ENCODE data around the gene RAB3GAP1.

Gene RAB3GAP1

GRCh38 chr2:135157856-135158255 lies 105.8 kb downstream of the RAB3GAP1 start:
- no peak for ATAC-seq
- TF ChIP-seq OSR1 (CRISPR knock-in tag; IDR thresholded peaks at IDR 0.05) (no peak), RARB (CRISPR knock-in tag; IDR thresholded peaks at IDR 0.05) (no peak), ZNF70 (CRISPR knock-in tag; IDR thresholded peaks at IDR 0.05) (no peak), PATZ1 (CRISPR knock-in tag; IDR thresholded peaks at IDR 0.05; ENCODE audit: borderline replicate concordance) (no peak), ZFP30 (CRISPR knock-in tag; IDR thresholded peaks at IDR 0.05) (no peak), ESRRG (CRISPR knock-in tag; IDR thresholded peaks at IDR 0.05) (no peak), GLIS3 (CRISPR knock-in tag; IDR thresholded peaks at IDR 0.05) (no peak), PPARA (CRISPR knock-in tag; IDR thresholded peaks at IDR 0.05; ENCODE audit: borderline replicate concordance) (no peak), POU6F1 (CRISPR knock-in tag; IDR thresholded peaks at IDR 0.05; ENCODE audit: borderline replicate concordance, low read depth) (no peak), TSHZ2 (CRISPR knock-in tag; IDR thresholded peaks at IDR 0.05) (no peak), ZNF8 (CRISPR knock-in tag; IDR thresholded peaks at IDR 0.05) (no peak), SNAI2 (CRISPR knock-in tag; IDR thresholded peaks at IDR 0.05) (no peak), ISL1 (CRISPR knock-in tag; IDR thresholded peaks at IDR 0.05) (no peak), CSDC2 (CRISPR knock-in tag; IDR thresholded peaks at IDR 0.05) (no peak), ARNTL (CRISPR knock-in tag; IDR thresholded peaks at IDR 0.05; ENCODE audit: borderline replicate concordance, low read depth) (no peak), BACH2 (CRISPR knock-in tag; IDR thresholded peaks at IDR 0.05; ENCODE audit: borderline replicate concordance) (no peak), TCF4 (CRISPR knock-in tag; IDR thresholded peaks at IDR 0.05; ENCODE audit: borderline replicate concordance) (no peak), CSRNP3 (CRISPR knock-in tag; IDR thresholded peaks at IDR 0.05) (no peak)

- ATAC-seq = no peak
- TF ChIP-seq TOX (CRISPR knock-in tag; IDR thresholded peaks at IDR 0.05; ENCODE audit: borderline replicate concordance) (no peak), ARNTL (CRISPR knock-in tag; IDR thresholded peaks at IDR 0.05; ENCODE audit: borderline replicate concordance, low read depth) (no peak), CSRNP3 (CRISPR knock-in tag; IDR thresholded peaks at IDR 0.05) (no peak), SNAI2 (CRISPR knock-in tag; IDR thresholded peaks at IDR 0.05) (no peak), POU6F1 (CRISPR knock-in tag; IDR thresholded peaks at IDR 0.05; ENCODE audit: borderline replicate concordance, low read depth) (no peak), CREB5 (CRISPR knock-in tag; IDR thresholded peaks at IDR 0.05; ENCODE audit: low read depth) (no peak), ZNF565 (CRISPR knock-in tag; conservative IDR thresholded peaks at IDR 0.05; ENCODE audit: low read depth) (no peak), ZNF70 (CRISPR knock-in tag; IDR thresholded peaks at IDR 0.05) (no peak), GLIS3 (CRISPR knock-in tag; IDR thresholded peaks at IDR 0.05) (no peak), ZC3H10 (CRISPR knock-in tag; IDR thresholded peaks at IDR 0.05) (no peak), ZFP30 (CRISPR knock-in tag; IDR thresholded peaks at IDR 0.05) (no peak), ISL1 (CRISPR knock-in tag; IDR thresholded peaks at IDR 0.05) (no peak), CSDC2 (CRISPR knock-in tag; IDR thresholded peaks at IDR 0.05) (no peak), TCF4 (CRISPR knock-in tag; IDR thresholded peaks at IDR 0.05; ENCODE audit: borderline replicate concordance) (no peak), TSHZ2 (CRISPR knock-in tag; IDR thresholded peaks at IDR 0.05) (no peak), ZNF8 (CRISPR knock-in tag; IDR thresholded peaks at IDR 0.05) (no peak), RARB (CRISPR knock-in tag; IDR thresholded peaks at IDR 0.05) (no peak), OSR1 (CRISPR knock-in tag; IDR thresholded peaks at IDR 0.05) (no peak), ESRRG (CRISPR knock-in tag; IDR thresholded peaks at IDR 0.05) (no peak), PPARA (CRISPR knock-in tag; IDR thresholded peaks at IDR 0.05; ENCODE audit: borderline replicate concordance) (no peak)
These were observed 107.1 kb downstream of the RAB3GAP1 start for GRCh38 chr2:135159191-135159590.
